Stimulated activated CD8-positive, alpha-beta memory T cell treated with anti-CD3 and anti-CD28 coated beads, Interleukin-12 subunit alpha, Interleukin-12 subunit beta, amount 100 ng/mL, for 1 hour (primary cell): ENCODE measurements around the gene ESPN.
"Not testable (repeated sequence)": the region's sequence is repeated elsewhere in the genome, so short reads cannot be mapped to it uniquely, and the experiment has no call there.

Experiments used
- DNase-seq: peaks from one replicate; pipeline ENCODE4 v3.0.0-alpha.2; 2020; ENCODE audit warnings: low read depth

The ESPN gene

DNA sequence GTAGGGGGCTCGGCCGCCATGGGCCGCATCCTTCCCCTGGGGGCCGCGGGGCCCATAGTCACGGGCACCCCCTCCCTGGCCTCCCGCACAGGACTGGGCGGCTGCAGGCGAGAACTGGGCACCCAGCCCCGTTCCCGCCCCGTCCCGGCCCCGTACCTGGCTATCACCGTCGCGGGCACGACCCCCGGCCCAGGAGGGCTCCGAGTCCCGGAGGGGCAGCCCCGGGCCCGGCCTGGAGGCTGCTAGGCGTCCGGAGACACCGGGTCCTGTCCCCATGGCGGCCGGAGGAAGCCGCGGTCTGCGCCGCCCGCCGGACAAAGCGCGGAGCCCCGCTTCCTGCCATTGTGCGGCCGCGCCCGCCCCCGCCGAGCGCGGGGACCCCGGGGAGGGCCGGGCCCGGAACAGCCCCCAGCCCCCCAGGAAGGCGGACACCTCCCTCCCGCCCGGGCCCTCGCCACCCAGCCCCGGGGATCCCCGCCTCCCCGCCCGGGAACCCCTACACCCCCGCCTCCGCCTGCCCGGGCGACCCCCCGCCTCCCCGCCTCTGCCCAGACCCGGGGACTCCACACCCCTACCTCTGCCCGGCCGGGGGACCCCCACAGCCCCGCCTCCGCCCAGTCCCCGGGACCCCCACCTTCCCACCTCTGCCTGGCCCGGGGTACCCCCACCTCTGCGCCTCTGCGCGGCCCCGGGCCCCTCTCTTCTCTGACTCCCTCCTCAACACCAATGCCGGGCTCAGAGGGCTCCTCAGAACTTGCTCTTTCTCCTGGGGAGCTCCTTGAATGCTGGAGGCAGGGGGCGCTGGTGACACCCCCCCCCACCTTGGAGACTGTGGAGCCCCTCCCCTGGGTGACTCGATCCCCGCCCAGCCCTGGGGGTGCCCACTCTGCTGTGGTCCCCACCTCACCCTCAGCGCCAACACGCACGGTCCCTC, 60.9 kb downstream of the ESPN start:
- DNase-seq = no peak

GRCh38 chr1:6486433-6487011, 61.9 kb downstream of the ESPN start:
- DNase-seq = peak; percentile 79

DNA sequence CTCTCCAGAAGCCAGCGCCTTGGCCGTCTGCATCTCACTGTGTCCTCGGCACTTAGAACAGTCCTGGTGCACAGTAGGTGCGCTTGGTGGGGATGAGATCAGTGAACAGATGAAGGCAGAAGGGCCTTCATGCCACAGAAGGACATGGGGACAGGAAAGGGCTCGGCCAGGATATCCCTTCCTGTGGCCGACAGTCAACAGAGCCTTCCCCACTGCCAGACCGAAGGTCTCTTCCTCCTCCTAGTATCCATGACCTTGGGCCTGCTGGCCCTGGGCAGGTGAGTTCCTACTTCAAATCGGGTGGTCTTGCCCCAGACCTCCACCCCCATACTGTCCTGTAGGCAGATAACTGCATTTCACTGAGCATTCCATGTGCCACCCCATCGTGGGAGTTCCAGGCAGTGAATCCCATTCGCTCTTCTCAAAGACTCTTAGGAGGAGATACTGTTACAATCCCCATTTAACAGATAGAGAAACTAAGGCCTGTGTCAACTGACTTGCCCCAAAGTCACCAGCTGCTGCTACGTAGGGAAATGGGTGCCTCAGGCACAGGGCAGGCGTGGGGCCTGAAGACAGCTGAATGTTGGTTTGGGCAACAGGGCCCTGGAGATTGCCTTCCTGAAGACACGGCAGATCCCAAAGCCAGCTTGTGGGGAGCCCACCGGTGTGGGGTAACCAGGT, 63.4 kb downstream of the ESPN start:
- DNase-seq = no peak

GRCh38 chr1:6488602-6489382, 64.2 kb downstream of the ESPN start:
- DNase-seq = no peak

DNA sequence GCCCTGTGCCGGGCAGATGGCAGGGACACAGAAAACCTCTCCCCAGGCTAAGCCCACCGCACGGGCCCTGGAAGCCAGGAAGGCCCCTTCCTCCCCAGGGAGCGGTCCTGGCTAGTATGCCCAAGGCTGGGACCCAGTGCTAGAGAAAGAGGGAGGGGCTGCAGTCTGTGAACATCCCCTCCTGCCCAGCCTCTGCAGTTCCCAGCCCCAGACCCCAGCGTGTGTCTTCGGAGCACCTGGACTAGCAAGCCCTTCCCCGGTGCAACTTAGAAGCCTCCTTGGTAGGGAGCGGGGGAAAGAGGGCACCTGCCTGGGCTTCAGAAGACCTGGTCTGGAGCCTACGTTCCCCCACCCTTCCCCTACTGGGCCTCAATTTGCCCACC, 64.8 kb downstream of the ESPN start:
- DNase-seq = no peak

GRCh38 chr1:6489799-6490180, 65.2 kb downstream of the ESPN start:
- DNase-seq = peak; percentile 62

- no peak for DNase-seq
Observed at GRCh38 chr1:6490181-6491080, 65.9 kb downstream of the ESPN start.

- DNase-seq = no peak
Observed at GRCh38 chr1:6491081-6491449, 66.5 kb downstream of the ESPN start.

- no peak for DNase-seq
Observed at GRCh38 chr1:6491480-6491962, 66.9 kb downstream of the ESPN start, which contains the start of gene PLEKHG5. TSS of gene PLEKHG5 (minus strand) at chr1:6491667. CDS start at chr1:6477571, 14,096 bp downstream.

DNA sequence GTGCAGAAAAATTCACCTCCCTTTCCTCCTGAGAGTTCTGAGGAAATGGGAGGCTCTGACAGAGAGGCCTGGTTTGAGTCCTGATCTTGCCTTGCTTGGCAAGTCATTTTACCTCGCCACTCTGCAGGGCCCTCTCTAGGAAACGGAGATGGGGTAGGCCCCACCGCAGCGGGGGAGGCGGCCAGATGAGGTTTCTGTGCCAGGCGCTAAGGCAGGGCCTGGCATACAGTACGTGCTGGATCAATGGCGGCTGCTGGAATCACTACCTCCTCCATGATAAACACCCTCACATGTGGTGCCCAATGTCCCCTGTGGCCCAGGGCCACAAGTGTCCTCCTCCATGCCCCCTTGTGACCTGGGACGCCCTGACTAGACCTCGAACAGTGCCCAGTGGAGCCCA, 67.4 kb downstream of the ESPN start:
- no peak for DNase-seq

DNA sequence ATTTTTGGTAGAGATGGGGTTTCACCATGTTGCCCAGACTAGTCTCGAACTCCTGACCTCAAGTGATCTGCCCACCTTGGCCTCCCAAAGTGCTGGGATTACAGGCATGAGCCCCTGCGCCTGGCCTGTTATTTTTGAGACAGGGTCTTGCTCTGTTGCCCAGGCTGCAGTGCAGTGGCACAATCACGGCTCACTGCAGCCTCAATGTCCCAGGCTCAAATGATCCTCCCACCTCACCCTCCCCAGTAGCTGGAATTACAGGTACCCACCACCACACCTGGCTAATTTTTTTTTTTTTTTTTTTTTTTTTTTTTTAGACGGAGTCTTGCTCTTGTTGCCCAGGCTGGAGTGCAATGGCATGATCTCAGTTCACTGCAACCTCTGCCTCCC, 69.3 kb downstream of the ESPN start:
- DNase-seq = not testable (repeated sequence)

GRCh38 chr1:6494627-6495026, 70.1 kb downstream of the ESPN start:
- DNase-seq = no peak

GRCh38 chr1:6495041-6495441, 70.5 kb downstream of the ESPN start:
- no peak for DNase-seq

GRCh38 chr1:6495540-6496364, 71.2 kb downstream of the ESPN start:
- DNase-seq = no peak

DNA sequence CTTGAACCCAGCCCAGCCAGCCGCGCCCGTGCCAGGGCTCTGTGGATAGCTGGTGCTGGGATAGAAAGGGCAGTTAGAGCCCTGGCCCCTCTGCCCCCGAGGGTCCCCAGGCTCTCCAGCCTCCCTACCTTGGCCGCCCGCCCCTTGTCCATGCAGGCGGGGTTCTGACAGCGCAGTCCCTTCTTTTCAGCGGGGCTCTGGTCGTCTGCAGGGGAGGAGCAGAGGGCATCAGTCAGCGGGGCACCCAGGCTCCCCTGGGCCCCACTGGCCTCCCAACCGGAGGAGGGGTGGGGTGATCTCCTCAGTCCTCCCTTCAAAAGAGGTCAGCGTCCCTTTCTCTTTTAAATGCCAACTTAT, 71.8 kb downstream of the ESPN start:
- no peak for DNase-seq

DNA sequence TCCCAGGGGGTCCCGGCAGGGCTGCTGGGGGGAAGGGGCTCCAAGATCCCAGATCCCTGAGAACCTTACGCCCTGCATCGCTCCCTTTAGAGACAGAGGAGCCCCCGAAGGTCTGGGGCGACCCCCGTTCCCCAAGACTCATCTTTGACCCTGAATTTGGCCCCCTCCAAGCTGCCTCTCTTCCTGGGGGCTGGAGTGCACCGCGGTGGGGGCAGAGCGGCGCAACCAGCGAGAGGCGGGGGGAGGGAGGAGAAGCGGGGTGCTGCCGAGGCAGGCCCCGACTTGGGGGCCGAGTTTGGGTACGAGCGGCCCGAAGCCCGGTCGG, 72.3 kb downstream of the ESPN start:
- DNase-seq = no peak

GRCh38 chr1:6497215-6497866, 72.8 kb downstream of the ESPN start:
- no peak for DNase-seq

- DNase-seq = no peak
Observed at GRCh38 chr1:6497867-6498575, 73.4 kb downstream of the ESPN start.

DNA sequence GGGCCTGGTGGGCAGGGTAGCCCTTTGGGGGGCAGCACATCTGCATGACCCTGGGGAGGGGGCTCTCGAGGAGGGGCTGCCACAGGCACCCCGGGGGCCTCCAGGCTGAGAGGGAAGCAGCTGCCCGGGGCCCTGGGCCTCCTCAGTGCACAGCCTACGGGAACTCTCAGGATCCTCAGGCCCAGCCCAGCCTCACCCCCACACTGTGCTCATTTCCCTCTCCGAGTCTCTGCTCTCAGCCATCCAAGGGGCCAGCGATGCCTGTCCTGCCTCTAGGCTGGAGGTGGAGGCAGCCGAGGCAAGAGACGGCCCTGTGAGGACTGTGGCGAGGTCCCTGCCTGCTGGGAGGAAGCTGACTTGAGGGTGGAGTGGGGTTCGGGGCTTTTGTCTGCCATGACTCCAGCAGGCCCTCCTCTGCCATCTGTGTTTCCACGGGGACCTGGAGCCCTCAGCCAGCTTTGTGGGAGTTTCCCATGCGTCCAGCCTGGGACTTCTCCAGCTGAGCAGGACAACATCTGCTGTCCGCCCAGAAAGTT, 74.1 kb downstream of the ESPN start:
- no peak for DNase-seq
